Left ventricle myocardium superior (tissue), 1 donor: ENCODE results near the gene TMEM37. TPM values are rescaled to one million over a fixed set of nuclear protein-coding genes. Genes with fewer than 3 reads are reported as not detected.
A peak's percentile ranks its signal among the peaks of the same experiment; 100 is the strongest.

Experiments
- ATAC-seq: fragments of 200-7000 bp; cut with Tn5 transposase; one replicate; pipeline ENCODE4 v1.9.1; 2020; ENCODE audit warnings: mild to moderate bottlenecking, moderate library complexity
- DNase-seq: peaks from one replicate; pipeline ENCODE4 v3.0.0-alpha.2; 2020
- intact Hi-C: fragments of 100-400 bp; cut with micrococcal nuclease; formaldehyde crosslinking; loops from one replicate; pipeline ENCODE4 v1.11.0; 2022
- total RNA-seq: library from RNA; stranded (reverse); fragmentation: NEBNext Ultra II Directional; extraction: Animal tissue kit (Norgen Biotek cat#: 25700); gene quantifications from one replicate; pipeline ENCODE4 v1.2.1, GENCODE V29; 2021
- donor health status: DM: no; HTN: yes; CAD: no; lungs with severe emphysema.

TMEM37 gene
- total RNA-seq, 1 donor from 2014 or later = 2.9 TPM

DNA sequence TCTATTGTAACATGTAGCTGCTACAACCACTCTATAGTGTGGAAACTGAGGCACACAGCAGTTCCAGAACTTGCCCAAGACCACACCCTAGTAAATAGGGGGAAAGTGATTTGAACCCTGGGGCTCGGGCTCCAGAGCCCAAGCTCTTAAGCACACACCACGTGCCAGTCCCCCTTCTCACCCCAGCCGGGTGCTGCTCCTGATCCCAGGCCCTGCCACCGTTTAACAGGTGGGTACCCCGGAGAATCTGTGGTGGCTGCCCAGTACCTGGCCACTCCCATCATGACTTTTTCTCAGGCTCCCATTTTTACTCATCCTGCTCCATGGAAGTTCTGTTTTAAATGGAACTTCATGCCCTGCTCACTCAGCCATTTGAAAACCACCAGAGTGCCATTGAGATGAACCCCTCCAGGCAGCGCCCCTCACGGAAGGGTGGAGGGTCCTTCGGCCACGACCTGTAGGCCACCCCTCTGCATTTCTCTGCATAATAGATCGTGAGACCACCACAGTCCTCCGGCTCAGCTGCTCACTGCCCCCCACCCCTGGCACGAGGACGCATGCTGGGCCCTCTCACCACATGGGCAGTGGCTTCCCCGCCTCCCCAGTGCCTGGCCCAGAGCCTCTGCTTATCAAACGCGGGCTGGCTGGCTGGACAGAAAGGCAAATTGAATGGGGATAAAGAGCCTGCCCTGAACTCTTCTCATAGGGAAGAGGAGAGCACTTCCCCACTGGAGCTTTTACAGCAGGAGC lies 42.1 kb downstream of the TMEM37 start:
- intact Hi-C loops = no loop called here
- DNase-seq (no peak), ATAC-seq (peak; percentile 3)

DNA sequence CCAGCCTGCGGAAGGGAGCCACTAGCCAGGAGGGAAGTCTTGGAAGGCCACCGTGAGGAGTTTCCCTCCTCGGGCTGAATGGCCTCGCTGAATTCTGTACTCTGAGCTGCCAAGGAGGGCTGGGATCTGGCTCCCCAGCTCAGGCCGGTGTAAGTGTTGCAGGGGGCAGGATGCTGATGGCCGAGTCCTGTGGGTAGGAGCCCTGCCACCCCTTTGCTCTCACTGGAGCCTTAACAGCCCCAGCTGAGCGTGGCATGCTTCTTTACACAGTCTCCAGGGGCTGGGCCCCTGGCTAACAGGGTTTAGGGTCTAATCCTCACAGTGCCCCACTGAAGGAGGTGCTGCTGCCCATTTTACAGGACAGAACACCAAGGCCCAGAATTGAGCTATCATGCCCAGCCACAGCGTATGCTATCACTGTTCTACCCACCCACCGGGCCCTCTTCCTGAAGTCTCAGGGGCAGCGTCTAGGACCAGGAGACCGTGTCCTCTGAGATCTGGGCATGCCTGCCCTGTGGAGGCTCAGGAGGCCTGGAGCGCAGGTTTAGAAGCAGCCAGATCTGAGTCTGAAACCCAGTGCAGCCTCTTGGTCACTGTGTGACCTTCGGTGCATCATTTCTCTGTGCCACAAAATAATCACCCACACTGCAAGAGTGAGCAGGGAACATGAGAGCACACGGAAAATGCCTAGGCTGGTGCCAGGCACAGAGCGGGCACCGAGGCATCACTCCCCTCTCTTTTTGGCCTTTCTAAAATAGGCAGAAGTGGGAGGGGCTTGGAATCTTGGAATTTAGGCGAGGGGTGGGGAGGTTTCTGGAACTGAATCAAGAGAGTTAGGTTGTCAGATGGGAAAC lies 42.9 kb downstream of the TMEM37 start:
- intact Hi-C loops = loop anchor here (5.0 kb wide), 1 partner anchor 67 kb away; no protein-coding TSS in a partner anchor
- ATAC-seq (peak; percentile 83), DNase-seq (no peak)

DNA sequence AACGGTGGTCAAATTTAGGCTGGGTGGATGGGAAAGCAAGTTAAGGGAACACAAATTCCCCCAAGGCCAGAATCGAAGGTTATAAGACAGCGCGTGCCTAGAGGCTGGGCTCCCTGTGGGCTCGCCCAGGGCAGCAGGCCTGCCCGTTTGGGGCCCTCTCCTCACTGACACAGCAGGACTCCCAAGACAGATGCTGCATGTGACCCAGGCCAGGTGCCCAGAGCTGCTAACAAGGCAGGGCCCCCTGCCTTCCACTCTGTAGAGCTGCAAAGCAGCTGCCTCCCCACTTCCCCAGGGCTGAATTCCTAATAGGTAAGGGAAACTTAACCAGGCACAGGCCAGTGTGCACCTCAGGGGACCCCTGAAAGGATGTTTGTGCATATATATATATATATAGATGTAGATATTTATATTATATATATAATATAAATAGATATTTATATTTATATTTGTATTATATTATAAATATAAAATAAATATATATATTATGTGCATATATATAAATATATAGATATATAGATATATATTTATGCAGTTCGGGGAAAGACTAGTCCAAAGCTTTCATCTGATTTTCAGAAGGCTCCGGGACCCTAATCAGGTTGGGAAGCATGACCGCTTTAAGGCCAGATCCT lies 43.7 kb downstream of the TMEM37 start:
- DNase-seq (peak; percentile 77), ATAC-seq (peak; percentile 86)
- intact Hi-C loops = loop anchor here (5.0 kb wide), 1 partner anchor 68 kb away; no protein-coding TSS in a partner anchor

DNA sequence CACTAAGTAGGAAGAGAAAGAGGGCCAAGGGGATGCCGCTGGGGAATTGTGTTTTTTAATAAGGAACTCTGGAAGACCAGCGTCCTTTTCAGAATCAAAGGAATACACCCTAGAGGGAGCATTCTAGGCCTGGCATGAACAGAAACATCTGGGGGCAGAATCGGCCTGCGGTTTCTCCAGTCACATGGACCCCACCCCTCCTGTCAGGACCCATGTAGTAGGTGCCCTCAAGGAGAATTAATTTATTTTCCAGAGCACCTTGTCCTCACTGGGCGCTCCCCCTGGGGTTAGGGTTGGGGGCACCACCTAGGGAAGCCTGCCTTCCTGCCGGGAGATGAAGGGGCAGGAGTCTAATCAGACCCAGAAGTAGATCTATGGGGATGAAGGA lies 44.2 kb downstream of the TMEM37 start:
- no peak for ATAC-seq
- DNase-seq = no peak
- intact Hi-C loops = loop anchor here (5.0 kb wide), 1 partner anchor 69 kb away; no protein-coding TSS in a partner anchor

DNA sequence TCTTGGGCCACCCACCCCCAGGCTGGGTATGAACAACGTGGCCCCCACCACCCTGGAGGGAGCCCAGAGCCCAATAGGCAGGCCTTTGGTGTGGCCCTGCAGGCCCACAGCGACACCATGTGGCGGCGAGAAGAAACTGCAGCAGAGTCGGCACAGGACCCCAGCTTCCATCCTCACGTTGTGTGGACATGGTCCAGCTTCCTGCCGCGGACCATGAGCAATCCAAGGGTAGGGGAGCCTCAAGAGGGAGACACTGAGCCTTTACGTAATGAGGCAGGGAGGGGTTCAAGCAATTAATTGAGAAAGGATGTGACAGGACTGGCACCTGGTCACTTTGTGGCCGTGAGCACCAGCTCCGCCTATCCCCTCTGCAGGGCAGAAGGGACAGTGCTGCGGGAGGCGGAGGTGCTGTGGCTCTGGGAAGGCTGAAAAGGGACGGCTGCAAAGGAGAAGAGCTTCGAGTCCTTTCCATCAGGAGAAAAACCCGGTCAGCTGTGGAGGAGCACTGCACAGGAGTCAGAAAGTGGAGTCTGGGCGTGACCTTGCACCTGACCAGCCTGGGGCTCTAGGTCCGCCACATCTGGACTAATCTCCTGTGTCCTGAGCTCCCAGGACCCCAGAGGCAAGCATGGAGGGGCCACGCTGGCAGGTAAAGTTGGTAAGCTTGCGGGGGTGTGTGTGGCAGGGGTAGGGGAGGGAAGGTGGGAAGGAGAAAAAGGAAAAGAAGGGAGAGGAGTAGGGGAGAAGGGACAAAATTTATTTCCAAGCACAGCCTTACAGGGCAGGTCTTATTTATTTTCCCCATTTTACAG lies 44.9 kb downstream of the TMEM37 start:
- intact Hi-C loops = loop anchor here (5.0 kb wide), 1 partner anchor 69 kb away; no protein-coding TSS in a partner anchor
- peak; percentile 60 for ATAC-seq
- DNase-seq = peak; percentile 69

DNA sequence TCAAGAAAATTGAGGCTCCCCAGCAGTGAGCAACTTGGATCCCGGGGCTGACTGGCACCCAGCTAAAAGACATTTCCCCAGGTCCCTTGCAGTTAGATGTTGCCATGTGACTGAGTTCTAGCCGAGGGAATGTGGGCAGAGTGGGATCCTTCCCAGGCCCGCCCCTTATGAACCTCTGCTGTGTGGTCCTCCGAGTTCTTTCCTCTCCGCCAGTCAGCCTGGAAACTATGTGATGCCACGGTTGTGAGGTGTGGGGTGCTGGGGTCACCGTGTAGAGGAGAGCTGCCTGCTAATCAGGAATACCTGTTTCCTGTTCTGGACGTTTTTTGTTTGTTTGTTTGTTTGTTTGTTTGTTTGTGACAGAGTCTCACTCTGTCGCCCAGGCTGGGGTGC lies 45.5 kb downstream of the TMEM37 start:
- intact Hi-C loops = loop anchor here (5.0 kb wide), 1 partner anchor 70 kb away; no protein-coding TSS in a partner anchor
- ATAC-seq (no peak), DNase-seq (no peak)

DNA sequence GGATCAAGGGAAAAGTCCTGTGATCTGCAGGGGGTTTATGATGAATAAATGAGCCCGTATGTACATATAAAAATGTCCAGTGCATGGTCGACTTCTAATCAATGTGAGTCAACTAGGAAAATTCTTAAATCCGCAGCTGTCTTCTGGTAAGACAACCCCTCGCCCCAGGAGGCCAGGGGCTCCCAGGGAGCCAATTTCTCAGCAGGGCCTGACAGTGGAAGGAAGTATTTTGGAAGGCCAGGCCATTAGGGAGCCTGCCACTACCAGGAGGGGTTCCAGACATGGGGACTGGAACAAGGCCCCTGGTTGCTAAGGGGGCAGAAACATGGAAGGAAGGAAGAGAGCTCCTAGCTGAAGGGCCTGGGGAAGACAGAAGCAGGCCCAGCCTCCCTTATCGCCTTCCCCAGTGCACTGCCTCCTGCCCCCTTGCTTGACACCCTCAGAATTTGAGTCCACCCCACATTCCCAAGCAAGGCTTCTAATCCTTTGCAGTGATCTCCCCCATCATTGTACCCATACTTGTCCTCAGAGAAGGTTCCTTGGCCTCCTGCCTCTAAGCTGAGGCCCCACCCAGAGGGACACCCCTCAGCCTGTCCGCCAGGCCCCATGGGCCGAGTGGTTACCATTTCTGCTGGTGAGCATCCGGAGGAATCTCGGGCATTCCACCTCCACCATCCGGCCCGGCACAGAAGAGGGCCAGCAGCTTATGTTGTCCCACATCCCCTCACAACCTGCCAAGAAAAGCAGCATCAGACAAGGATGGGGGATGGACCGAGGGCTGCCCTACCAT lies 46.7 kb downstream of the TMEM37 start:
- DNase-seq (no peak), ATAC-seq (no peak)
- intact Hi-C loops = loop anchor here (5.0 kb wide), 1 partner anchor 71 kb away; no protein-coding TSS in a partner anchor

DNA sequence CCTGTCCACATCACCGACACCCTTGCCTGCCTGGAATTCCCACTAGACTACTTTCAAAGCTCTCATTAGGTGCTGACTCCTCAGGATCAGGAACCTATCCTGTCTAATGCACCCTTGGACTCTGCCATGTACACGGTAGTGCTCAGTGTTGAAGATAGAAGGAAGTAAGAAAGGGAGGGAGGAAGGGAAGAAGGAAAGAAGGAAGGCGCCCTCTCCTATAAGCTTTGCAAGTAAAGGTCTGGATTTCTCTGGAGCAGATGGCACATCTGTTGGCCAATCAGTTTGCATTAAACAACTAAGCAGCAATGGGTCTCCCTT lies 47.3 kb downstream of the TMEM37 start:
- no peak for ATAC-seq
- DNase-seq = no peak
- intact Hi-C loops = loop anchor here (5.0 kb wide), 1 partner anchor 72 kb away; no protein-coding TSS in a partner anchor

DNA sequence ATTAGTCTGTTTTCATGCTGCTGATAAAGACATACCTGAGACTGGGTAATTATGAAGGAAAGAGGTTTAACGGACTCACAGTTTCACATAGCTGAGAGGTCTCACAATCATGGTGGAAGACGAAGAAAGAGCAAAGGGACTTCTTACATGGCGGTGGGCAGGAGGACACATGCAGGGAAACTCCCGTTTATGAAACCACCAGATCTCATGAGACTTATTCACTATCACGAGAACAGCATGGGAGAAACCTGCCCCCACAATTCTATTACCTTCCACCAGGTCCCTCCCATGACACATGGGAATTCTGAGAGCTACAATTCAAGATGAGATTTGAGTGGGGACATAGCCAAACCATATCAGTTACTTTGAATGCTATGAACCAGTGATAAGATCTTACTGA lies 48.5 kb downstream of the TMEM37 start:
- DNase-seq (no peak), ATAC-seq (no peak)
- intact Hi-C loops = no loop called here

DNA sequence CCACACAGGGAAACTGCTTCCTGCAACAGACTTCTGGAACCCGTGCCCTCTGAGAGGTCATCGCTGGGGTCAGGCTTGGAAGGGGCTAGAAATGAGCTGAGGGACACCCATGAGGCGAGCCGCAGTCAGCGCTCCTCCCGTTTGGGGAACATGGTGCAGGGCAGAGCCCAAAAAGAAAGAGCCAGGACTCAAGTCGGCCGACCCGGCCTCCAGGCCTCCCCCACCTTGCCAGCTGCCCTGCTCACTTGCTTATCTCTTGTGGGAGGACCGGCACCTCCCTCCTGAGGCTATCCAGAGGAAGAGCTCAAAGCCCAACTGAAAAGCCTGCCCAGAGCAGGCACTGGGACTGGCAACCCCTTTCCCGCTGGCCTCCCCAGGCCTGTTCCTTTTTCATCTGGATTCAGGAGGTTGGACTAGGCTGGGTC lies 49.1 kb downstream of the TMEM37 start:
- intact Hi-C loops = no loop called here
- peak; percentile 23 for ATAC-seq
- DNase-seq = peak; percentile 53

DNA sequence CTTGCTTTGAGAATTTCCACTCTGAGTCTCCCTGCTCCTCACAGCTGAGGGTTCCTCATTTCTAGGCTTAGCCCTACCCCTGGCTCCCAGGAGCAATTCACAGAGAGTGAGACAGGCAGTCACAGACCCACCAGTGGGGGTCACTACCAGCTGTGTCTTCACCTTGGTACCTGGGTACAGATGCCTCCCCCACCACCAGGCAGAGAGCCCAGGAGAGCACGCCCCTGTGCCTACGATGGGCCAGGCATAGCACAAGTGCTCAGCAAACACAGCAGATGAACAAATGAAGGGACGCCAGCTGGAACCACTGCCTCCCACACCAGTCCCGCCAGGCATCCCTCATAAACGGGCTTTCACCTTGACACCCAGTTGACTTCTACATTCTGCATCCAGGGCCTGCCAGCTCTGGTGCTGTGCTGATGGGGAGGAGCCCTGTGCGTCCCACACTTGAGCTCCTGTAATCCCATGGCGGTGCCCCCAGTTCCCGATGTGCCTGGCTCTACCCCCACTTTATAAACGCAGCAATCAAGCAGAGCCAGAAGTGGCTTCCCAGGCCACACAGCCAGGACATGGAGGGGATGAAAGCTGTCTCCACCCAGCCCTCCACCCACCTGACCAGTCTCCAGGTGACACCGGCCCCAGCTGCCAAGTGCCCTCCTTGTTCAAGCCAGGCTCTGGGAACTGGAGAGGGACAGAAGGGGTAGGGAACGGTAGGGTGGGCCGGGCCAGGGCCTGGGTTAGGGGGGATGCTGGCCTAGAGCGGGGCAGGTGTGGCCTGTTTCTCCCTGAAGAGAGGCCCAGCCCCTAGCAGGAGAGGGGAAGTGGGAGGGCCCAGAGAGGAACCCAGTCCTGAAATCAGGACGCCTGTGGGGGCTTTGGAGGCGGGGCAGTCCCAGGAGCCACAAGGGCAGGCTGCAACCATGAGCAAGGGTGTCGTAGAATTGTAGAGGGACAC lies 50.1 kb downstream of the TMEM37 start:
- no peak for ATAC-seq
- intact Hi-C loops = no loop called here
- no peak for DNase-seq

DNA sequence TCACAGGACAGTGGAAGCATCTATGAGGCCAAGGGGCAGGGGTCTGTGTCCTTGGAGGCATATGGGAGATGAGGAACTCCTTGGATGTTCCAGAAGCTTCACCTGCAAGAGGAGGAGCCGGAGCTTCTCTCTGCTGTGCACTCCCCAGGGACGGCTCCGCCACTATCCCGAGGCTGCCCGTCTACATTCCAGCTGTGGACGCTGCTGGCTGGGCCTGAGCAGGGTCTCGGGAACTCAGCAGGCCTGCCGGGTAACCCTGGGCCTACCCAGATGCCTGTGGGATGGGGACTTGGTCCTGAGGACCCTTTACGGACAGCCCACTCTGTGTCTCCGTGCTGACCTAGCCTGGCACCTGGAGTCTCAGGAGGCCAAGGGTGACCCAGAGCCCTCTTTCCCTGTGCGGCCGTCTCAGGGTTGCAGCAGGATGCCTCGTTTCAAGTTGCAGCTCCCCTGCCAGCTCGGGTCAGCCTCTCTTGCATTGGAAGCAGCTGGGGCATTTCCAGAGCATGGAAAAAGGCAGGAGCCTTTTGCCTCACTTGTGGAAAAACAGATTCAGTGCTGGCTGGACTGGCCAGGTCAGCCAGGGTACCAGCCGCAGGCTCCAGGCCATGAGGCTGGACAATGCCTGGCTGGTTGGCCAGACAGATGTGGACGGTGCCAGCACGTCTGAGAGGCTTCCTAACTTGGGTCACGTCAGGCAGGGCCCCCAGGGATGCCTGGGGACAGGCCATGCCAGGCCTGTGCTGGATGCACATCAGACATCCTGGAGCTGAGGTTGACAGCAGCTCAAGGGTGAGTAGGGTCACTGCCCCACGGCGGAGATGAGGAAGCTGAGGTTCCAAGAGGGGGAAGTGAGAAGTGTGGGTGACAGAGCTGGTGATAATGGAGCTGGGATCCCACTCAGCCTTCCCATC lies 51.1 kb downstream of the TMEM37 start:
- ATAC-seq (peak; percentile 47), DNase-seq (peak; percentile 76)
- intact Hi-C loops = no loop called here

DNA sequence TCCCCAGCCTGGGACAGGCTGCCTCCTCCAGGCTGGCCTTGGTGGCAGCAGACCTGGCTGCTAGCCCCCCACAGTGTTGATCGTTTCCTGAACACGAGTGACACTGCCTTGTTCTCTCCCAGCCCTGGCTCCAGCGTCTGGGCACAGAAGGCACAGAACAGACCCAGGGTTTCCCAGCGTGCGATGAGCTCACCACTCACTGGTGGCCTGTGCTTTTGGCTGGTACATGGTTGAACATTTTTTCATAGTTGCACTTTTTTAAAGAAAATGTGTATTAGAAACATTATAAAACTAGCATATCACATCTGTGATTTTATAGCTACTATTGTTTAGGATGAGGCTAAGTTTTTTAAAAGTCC lies 51.7 kb downstream of the TMEM37 start:
- ATAC-seq = peak; percentile 9

DNA sequence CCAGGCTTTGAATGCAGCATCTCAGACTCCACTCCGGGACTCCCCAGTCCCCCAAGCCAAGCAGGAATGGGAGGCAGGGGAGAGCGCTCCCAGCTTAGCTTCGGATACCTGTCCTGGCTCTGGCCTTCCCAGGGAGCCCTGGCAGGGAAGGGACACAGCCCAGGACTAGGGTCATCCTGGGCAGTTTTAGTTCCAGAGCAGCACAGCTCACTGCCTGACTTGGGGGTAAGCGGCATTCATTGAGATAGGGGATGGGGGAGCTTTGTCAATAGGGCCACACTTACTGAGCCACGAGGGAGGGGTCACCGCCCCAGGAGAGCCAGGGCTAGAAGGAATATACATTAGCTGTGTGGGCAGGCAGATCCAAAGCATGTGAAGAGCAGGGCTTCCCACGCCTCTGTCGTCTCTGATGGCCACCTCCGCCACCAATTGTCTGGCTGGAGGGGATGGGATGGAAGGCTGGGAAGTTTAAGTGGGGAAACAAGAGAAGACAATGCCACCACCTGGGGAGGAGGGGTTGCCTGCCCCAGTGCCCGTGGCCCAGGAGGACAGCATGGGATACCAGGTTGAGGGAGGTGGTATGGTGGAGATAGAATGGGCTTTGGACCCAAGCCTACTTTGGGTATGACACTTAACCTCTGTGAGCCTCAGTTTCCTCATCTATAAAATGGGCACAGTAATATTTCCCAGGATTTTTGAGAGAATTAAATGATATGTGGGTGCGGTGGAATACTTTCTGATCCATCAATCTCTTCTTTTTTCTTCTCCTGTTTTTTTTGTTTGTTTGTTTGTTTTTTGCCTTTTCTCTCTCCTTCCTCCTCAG lies 52.5 kb downstream of the TMEM37 start:
- DNase-seq = no peak
- intact Hi-C loops = no loop called here
- no peak for ATAC-seq

More for the DNA sequence above, 51.7 kb downstream of the TMEM37 start:
- DNase-seq = no peak
- intact Hi-C loops = no loop called here

DNA sequence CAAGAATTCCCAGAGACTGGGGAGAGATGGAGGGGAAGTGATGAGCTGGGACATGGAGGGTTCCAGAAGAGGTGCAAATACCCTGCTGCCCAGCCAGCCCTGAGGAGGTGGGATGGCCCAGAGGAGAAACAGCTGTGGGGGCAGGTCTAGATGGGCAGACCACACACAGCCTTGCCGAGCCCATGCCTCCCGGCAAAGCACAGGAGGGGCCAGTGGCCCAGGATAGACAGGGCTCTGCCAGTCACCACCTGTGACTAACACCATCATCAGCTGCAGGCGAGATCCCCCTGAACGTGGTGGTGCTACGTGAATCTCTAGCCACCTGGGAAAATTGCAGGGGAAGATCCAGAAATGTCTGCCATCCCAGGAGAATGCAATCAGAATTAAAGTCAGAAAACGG lies 53.2 kb downstream of the TMEM37 start:
- ATAC-seq (peak; percentile 8), DNase-seq (no peak)
- intact Hi-C loops = no loop called here
